GM12878 (cell line): ENCODE results near the gene L3MBTL1. TPM values are rescaled to one million over a fixed set of nuclear protein-coding genes. Genes with fewer than 3 reads are reported as not detected.

Source experiments
- ATAC-seq: fragments of 200-7000 bp; cut with Tn5 transposase; 3 replicates; pipeline ENCODE4 v1.9.1; 2020; ENCODE audit warnings: mild to moderate bottlenecking, moderate library complexity
- BruUV-seq: library from RNA; stranded (reverse); fragments of 400-500 nt; replicated peaks from 2 replicates; lab custom pipeline; 2021; lab: Mats Ljungman, UMichigan
- CTCF ChIA-PET: fragments of 300-600 bp; sonication (Branson Sonifier 250); formaldehyde crosslinking; extraction: SDS; loops from one replicate; lab custom pipeline; 2021; ENCODE audit warnings: inconsistent platforms; lab: Yijun Ruan, JAX
- POLR2A ChIA-PET: fragments of 350-600 bp; formaldehyde crosslinking; extraction: SDS; loops from one replicate; lab custom pipeline; 2021; ENCODE audit warnings: inconsistent platforms; lab: Charles Lee
- RAD21 ChIA-PET: fragments of 300-600 bp; sonication (Branson Sonifier 250); formaldehyde crosslinking; loops from one replicate; lab custom pipeline; 2023; ENCODE audit warnings: antibody characterized with exemption; ENCODE audit not compliant: unreplicated experiment; lab: Charles Lee
- SMC1A ChIA-PET: fragments of 300-600 bp; sonication (Branson Sonifier 250); formaldehyde crosslinking; loops from one replicate; lab custom pipeline; 2023; ENCODE audit not compliant: unreplicated experiment, uncharacterized antibody; lab: Charles Lee
- DNase-seq: peaks from one replicate; pipeline ENCODE4 v3.0.0-alpha.2; 2011; ENCODE audit warnings: low read depth, low spot score
- FAIRE-seq: peaks from 3 replicates; lab custom pipeline; 2011; peaks lifted over from hg19 to GRCh38; lab: Jason Lieb, UNC
- H2AFZ ChIP-seq: 2 replicates; pipeline ENCODE4 v1.6.0; 2011; ENCODE audit warnings: low read depth, low read length, control low read depth; ENCODE audit not compliant: control insufficient read depth
- H3K27ac ChIP-seq: 2 replicates; pipeline ENCODE4 v1.5.1; 2011; ENCODE audit warnings: control low read depth; ENCODE audit not compliant: control insufficient read depth, insufficient read depth
- H3K27me3 ChIP-seq, 2 experiments: replicated peaks in 1 of 2; 2 replicates each; pipeline versions ENCODE4 v1.6.0 to v1.6.1; 2011; ENCODE audit warnings: low read length in 1 of 2; ENCODE audit not compliant: control insufficient read depth in 2 of 2, insufficient read depth in 2 of 2
- H3K36me3 ChIP-seq, 2 experiments: 2 replicates each; pipeline ENCODE4 v1.5.1; 2011; ENCODE audit warnings: low read length in 1 of 2; ENCODE audit not compliant: control insufficient read depth in 2 of 2, insufficient read depth in 2 of 2
- H3K4me1 ChIP-seq: 2 replicates; pipeline ENCODE4 v1.6.1; 2011; ENCODE audit warnings: mild to moderate bottlenecking, low read length, moderate library complexity, mixed read lengths; ENCODE audit not compliant: control insufficient read depth, insufficient read depth
- H3K4me2 ChIP-seq: 2 replicates; pipeline ENCODE4 v1.6.0; 2011; ENCODE audit warnings: control low read depth; ENCODE audit not compliant: control insufficient read depth, insufficient read depth
- H3K4me3 ChIP-seq: fragments of 200-600 bp; sonication (generic); 2 replicates; pipeline ENCODE4 v1.5.1; 2016
- H3K79me2 ChIP-seq: 2 replicates; pipeline ENCODE4 v1.6.0; 2011; ENCODE audit warnings: low read length; ENCODE audit not compliant: control insufficient read depth, insufficient read depth
- H3K9ac ChIP-seq: 2 replicates; pipeline ENCODE4 v1.8.0; 2011; ENCODE audit warnings: low read length, control low read depth, mixed read lengths; ENCODE audit not compliant: control insufficient read depth, insufficient read depth
- H3K9me3 ChIP-seq: replicated peaks from 3 replicates; pipeline ENCODE4 v1.5.1; 2011; ENCODE audit warnings: mild to moderate bottlenecking, low read length; ENCODE audit not compliant: control insufficient read depth, insufficient read depth
- H4K20me1 ChIP-seq: 2 replicates; pipeline ENCODE4 v1.6.0; 2011; ENCODE audit not compliant: control insufficient read depth, insufficient read depth
- HDAC6 ChIP-seq: fragments of 200-600 bp; sonication (generic); IDR thresholded peaks from one replicate; pipeline ENCODE4 v1.8.0; 2017; ENCODE audit warnings: antibody characterized with exemption; ENCODE audit not compliant: unreplicated experiment
- JUND ChIP-seq: IDR thresholded peaks from 2 replicates; pipeline ENCODE4 v1.6.1; 2012; ENCODE audit warnings: low read depth, mild to moderate bottlenecking, low read length, improper control_type of control experiment, moderate library complexity
- KAT2A ChIP-seq: conservative IDR thresholded peaks from 2 replicates; pipeline ENCODE4 v1.6.1; 2011; ENCODE audit warnings: low read depth, low read length; ENCODE audit not compliant: control insufficient read depth
- KDM1A ChIP-seq: fragments of 200-600 bp; sonication (generic); IDR thresholded peaks from 2 replicates; pipeline ENCODE4 v1.6.1; 2016; ENCODE audit warnings: borderline replicate concordance
- ZNF207 ChIP-seq: fragments of 450-650 bp; IDR thresholded peaks from 2 replicates; pipeline ENCODE4 v1.6.1; 2014; ENCODE audit warnings: antibody characterized with exemption, mild to moderate bottlenecking, borderline replicate concordance
- WGBS: methylation state at CpG from one replicate; pipeline ENCODE4 v1.1.6; 2016; ENCODE audit warnings: low lambda C conversion rate; ENCODE audit not compliant: insufficient replicate concordance, insufficient coverage; ENCODE audit errors: missing lambda C conversion rate; 5-methylcytosine and 5-hydroxymethylcytosine counted together
- in situ Hi-C: fragments of 300-500 bp; cut with MboI; formaldehyde crosslinking; loops from 9 replicates; pipeline ENCODE4 v1.14.3; 2018; ENCODE audit warnings: mixed read lengths
- intact Hi-C: fragments of 100-400 bp; cut with micrococcal nuclease; formaldehyde crosslinking; loops from one replicate; pipeline ENCODE4 v1.14.2; 2022; ENCODE audit not compliant: unreplicated experiment
- polyA plus RNA-seq, 11 experiments: library from polyadenylated mRNA; depleted of rRNA in 4 of 11; unstranded in 6 of 11; stranded (reverse) in 5 of 11; fragments of >200 nt; fragmentation: Nextera tagmentation in 4 of 11; fragmentation: Illumina TruSeq in 1 of 11; extraction: Ambion mirVana in 4 of 11; extraction: Trizol in 1 of 11; gene quantifications; 1 replicate in 1 of 11; 2 replicates in 10 of 11; pipeline versions ENCODE4 v1.2.1 to v1.2.3, GENCODE V29; 2011 to 2016; ENCODE audit warnings: inconsistent platforms in 2 of 11, missing spikeins in 2 of 11, low read depth in 1 of 11
- total RNA-seq, 4 experiments: library from RNA; depleted of rRNA in 3 of 4; stranded (reverse); fragments of >200 nt in 3 of 4; fragmentation: Illumina TruSeq in 1 of 4; extraction: Trizol in 1 of 4; gene quantifications; 2 replicates each; pipeline versions ENCODE4 v1.2.1 to v1.2.3, GENCODE V29; 2013 to 2021

Gene L3MBTL1
- total and polyA plus RNA-seq, 10 of the 15 experiments (the other 5 are each of a cell fraction or from before 2014, with no cell fraction given) = 0.56 to 6.6 (median 3.9) TPM

DNA sequence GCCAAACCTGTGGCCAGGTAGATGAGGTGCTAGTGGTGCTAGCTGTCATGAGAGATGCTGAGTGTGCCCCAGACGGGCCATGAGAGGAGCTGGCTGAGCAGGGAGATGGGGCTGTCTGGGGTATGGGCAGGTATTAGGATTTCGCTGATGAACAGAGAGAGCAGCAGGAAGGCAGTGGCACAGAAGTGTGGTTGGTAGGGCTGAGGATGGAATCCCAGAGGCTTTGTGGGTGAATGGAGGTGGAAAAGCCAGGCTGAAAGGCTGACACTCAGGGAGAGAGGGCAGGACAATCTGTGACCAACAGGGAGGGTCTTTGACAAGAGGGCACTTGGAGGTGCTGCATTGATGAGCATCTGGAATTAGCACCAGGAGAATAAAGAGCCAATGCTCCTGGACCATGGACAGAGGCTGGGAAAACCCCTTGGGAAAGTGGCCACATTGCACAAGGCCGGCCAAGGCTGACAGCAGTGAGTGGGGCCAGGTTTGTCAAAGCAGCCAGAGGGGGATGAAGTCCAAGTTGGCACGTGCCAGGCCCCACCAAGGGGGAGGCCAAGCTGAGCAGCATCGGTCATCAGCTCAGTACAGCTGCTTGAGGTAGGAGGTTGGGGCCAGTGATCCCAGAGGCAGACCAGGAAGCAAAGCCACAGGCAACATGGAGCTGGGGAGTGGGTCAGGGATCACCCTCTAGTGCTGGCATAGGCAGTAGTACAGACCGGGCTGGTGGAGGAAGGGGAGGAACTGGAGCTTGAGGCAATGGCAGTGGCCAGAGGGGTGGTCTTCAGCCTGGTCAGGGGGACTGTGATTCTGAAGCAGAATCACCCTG is 31.6 kb downstream of the L3MBTL1 start:
- WGBS = 57% methylated on average over 6 of the region's 6 CpGs
- in situ Hi-C loops (loop anchor here (5.0 kb wide), 2 partner anchors 153 to 543 kb away; no protein-coding TSS in a partner anchor), intact Hi-C loops (loop anchor here (1.0 to 10.0 kb wide), 3 partner anchors 153 to 636 kb away; no protein-coding TSS in a partner anchor)
- ATAC-seq = no peak
- ChIA-PET CTCF (interaction anchor here (0.7 to 6.8 kb wide), 36 partner anchors 10 to 651 kb away, joined by 3 to 100 read pairs (median 5); partner anchors contain the start of genes IFT52 and SGK2), POLR2A (interaction anchor here (1.1 kb wide), 1 partner anchor 153 kb away, joined by 4 read pairs; no protein-coding TSS in a partner anchor), RAD21 (interaction anchor here (0.6 to 4.9 kb wide), 13 partner anchors 31 to 553 kb away, joined by 3 to 62 read pairs (median 4); no protein-coding TSS in a partner anchor), SMC1A (interaction anchor here (0.6 to 5.3 kb wide), 12 partner anchors 9 to 656 kb away, joined by 3 to 70 read pairs (median 4); no protein-coding TSS in a partner anchor)
- no peaks in the 10 kb centered on the region for H3K4me1 ChIP-seq
- H3K4me3 ChIP-seq = no peak overlapping the region
- H3K27ac ChIP-seq = no peak overlapping the region
- no peaks in the 10 kb centered on the region for H4K20me1 ChIP-seq
- no peaks in the 10 kb centered on the region; a peak in 1 of 4 replicates for H3K36me3 ChIP-seq
- no TSS peak for BruUV-seq
- no peaks in the 10 kb centered on the region; a peak in 2 of 4 replicates for H3K27me3 ChIP-seq
- no peak overlapping the region for H3K4me2 ChIP-seq
- H3K9ac ChIP-seq = no peak overlapping the region
- H3K79me2 ChIP-seq = no peaks in the 10 kb centered on the region
- DNase-seq = no peak
- TF ChIP-seq ZNF207 (no peak), HDAC6 (no peak), KDM1A (no peak), KAT2A (no peak), JUND (no peak)
- no peak for FAIRE-seq
- H2AFZ ChIP-seq = no peak overlapping the region
- H3K9me3 ChIP-seq = no peaks in the 10 kb centered on the region
